ENCODE results near the gene PIK3AP1.

- TF ChIP-seq CTCF (conservative IDR thresholded peaks at IDR 0.05; ENCODE audit: low read length) = no peak
- TF ChIP-seq EZH2phosphoT487 (IDR thresholded peaks at IDR 0.05; ENCODE audit: borderline replicate concordance) = no peak
Measured at GRCh38 chr10:96716390-96716789, 3.9 kb downstream of the PIK3AP1 start.

Measured in Loucy (cell line).